PC-9 (cell line): ENCODE data around the gene RNF126. TPM values are rescaled to one million over a fixed set of nuclear protein-coding genes. Genes with fewer than 3 reads are reported as not detected.

ENCODE experiments used
- BruUV-seq: library from RNA; stranded (reverse); fragments of 400-500 nt; replicated peaks from 2 replicates; lab custom pipeline; 2021; lab: Mats Ljungman, UMichigan
- CTCF ChIA-PET: fragments of 300-600 bp; sonication (Branson Sonifier 250); formaldehyde crosslinking; loops from one replicate; lab custom pipeline; 2022; ENCODE audit warnings: antibody characterized with exemption; lab: Charles Lee
- POLR2A ChIA-PET: fragments of 300-600 bp; sonication (Branson Sonifier 250); formaldehyde crosslinking; loops from one replicate; lab custom pipeline; 2022; ENCODE audit warnings: antibody characterized with exemption; ENCODE audit not compliant: unreplicated experiment; lab: Charles Lee
- DNase-seq, 2 experiments: peaks; one replicate each; pipeline versions ENCODE4 v3.0.0 to v3.0.0-alpha.2; 2015 to 2022; ENCODE audit warnings: mixed read lengths in 1 of 2
- H2AFZ ChIP-seq: fragments of 200-600 bp; sonication (generic); 2 replicates; pipeline ENCODE4 v1.8.1; 2017; ENCODE audit warnings: antibody characterized with exemption
- H3F3A ChIP-seq: fragments of 200-600 bp; sonication (generic); 2 replicates; pipeline ENCODE4 v1.8.1; 2017; ENCODE audit warnings: antibody characterized with exemption, mild to moderate bottlenecking, low read depth; ENCODE audit not compliant: insufficient read depth
- H3K27ac ChIP-seq: fragments of 200-600 bp; sonication (generic); 2 replicates; pipeline ENCODE4 v1.6.1; 2016; ENCODE audit warnings: mixed run types
- H3K27me3 ChIP-seq: fragments of 200-600 bp; sonication (generic); 2 replicates; pipeline ENCODE4 v1.6.1; 2016; ENCODE audit warnings: low read depth, mixed run types; ENCODE audit not compliant: insufficient read depth
- H3K36me3 ChIP-seq: fragments of 200-600 bp; sonication (generic); 2 replicates; pipeline ENCODE4 v1.6.1; 2016; ENCODE audit warnings: low read depth, mixed run types
- H3K4me1 ChIP-seq: fragments of 200-600 bp; sonication (generic); replicated peaks from 2 replicates; pipeline ENCODE4 v1.6.1; 2016; ENCODE audit warnings: mixed run types; ENCODE audit not compliant: insufficient read depth
- H3K4me2 ChIP-seq: fragments of 200-600 bp; sonication (generic); 2 replicates; pipeline ENCODE4 v1.6.1; 2017; ENCODE audit warnings: mixed run types
- H3K4me3 ChIP-seq: fragments of 200-600 bp; sonication (generic); 2 replicates; pipeline ENCODE4 v1.6.1; 2016; ENCODE audit warnings: mixed run types
- H3K79me2 ChIP-seq: fragments of 200-600 bp; sonication (generic); 2 replicates; pipeline ENCODE4 v1.6.1; 2017; ENCODE audit warnings: low read depth, mixed run types
- H3K9me2 ChIP-seq: fragments of 200-600 bp; sonication (generic); 2 replicates; pipeline ENCODE4 v1.8.1; 2017; ENCODE audit warnings: mild to moderate bottlenecking; ENCODE audit not compliant: insufficient read depth
- H3K9me3 ChIP-seq: fragments of 200-600 bp; sonication (generic); 2 replicates; pipeline ENCODE4 v1.8.1; 2016; ENCODE audit warnings: low read depth; ENCODE audit not compliant: insufficient read depth
- H4K20me1 ChIP-seq: fragments of 200-600 bp; sonication (generic); 2 replicates; pipeline ENCODE4 v1.8.1; 2017; ENCODE audit not compliant: insufficient read depth
- CTCF ChIP-seq: fragments of 200-600 bp; sonication (generic); conservative IDR thresholded peaks from 2 replicates; pipeline ENCODE4 v1.6.1; 2017; ENCODE audit warnings: mixed run types, antibody characterized with exemption, mild to moderate bottlenecking, moderate library complexity
- EZH2 ChIP-seq: fragments of 200-600 bp; sonication (generic); IDR thresholded peaks from 2 replicates; pipeline ENCODE4 v1.8.0; 2017; ENCODE audit warnings: antibody characterized with exemption, low read depth
- intact Hi-C: fragments of 100-400 bp; cut with micrococcal nuclease; formaldehyde crosslinking; loops from one replicate; pipeline ENCODE4 v1.10.0; 2022; ENCODE audit not compliant: unreplicated experiment
- total RNA-seq: library from RNA; stranded (reverse); gene quantifications from 2 replicates; pipeline ENCODE4 v1.2.3, GENCODE V29; 2021

Gene RNF126
- total RNA-seq, 1 experiment from 2014 or later: 54.4 TPM

- H3K27ac ChIP-seq: no peak overlapping the region
- no peak for DNase-seq
- H3F3A ChIP-seq: peaks cover 6% of the 10 kb centered on the region; the same call in 1 of the 2 replicates
- no peaks in the 10 kb centered on the region for H3K36me3 ChIP-seq
- H3K79me2 ChIP-seq: no peaks in the 10 kb centered on the region
- TF ChIP-seq EZH2 (no peak), CTCF (no peak)
- no peaks in the 10 kb centered on the region for H3K9me2 ChIP-seq
- H4K20me1 ChIP-seq: 0 out of 2 replicates have a peak, but pooled peaks cover 4% of the 10 kb centered on the region
- no TSS peak for BruUV-seq
- H3K4me3 ChIP-seq: no peak overlapping the region
- H3K4me2 ChIP-seq: no peak overlapping the region
- POLR2A ChIA-PET: no interaction called here
- H2AFZ ChIP-seq: no peak overlapping the region
- CTCF ChIA-PET: no interaction called here
- intact Hi-C loops: no loop called here
- no peaks in the 10 kb centered on the region for H3K27me3 ChIP-seq
- no peaks in the 10 kb centered on the region for H3K4me1 ChIP-seq
- no peaks in the 10 kb centered on the region for H3K9me3 ChIP-seq
Measured at GRCh38 chr19:644789-645188, 18.2 kb downstream of the RNF126 start.

GRCh38 chr19:644363-644762 lies 18.7 kb downstream of the RNF126 start:
- Histone ChIP-seq H4K20me1 (0 out of 2 replicates have a peak, but pooled peaks cover 2% of the 10 kb centered on the region), H3F3A (peaks cover 6% of the 10 kb centered on the region; the same call in 1 of the 2 replicates), H3K79me2 (no peaks in the 10 kb centered on the region), H3K4me1 (peaks cover under 1% of the 10 kb centered on the region), H3K4me2 (no peak overlapping the region), H2AFZ (no peak overlapping the region), H3K27ac (no peak overlapping the region), H3K9me2 (no peaks in the 10 kb centered on the region), H3K9me3 (no peaks in the 10 kb centered on the region), H3K4me3 (no peak overlapping the region), H3K27me3 (no peaks in the 10 kb centered on the region), H3K36me3 (no peaks in the 10 kb centered on the region)
- ChIA-PET CTCF (no interaction called here), POLR2A (no interaction called here)
- intact Hi-C loops: no loop called here
- no peak for DNase-seq
- BruUV-seq: no TSS peak
- TF ChIP-seq CTCF (no peak), EZH2 (no peak)

GRCh38 chr19:643736-644135 lies 19.3 kb downstream of the RNF126 start:
- DNase-seq: no peak
- Histone ChIP-seq H3K9me2 (no peaks in the 10 kb centered on the region), H3K27ac (no peak overlapping the region), H3K9me3 (no peaks in the 10 kb centered on the region), H4K20me1 (no peaks in the 10 kb centered on the region), H3K4me2 (no peak overlapping the region), H3K27me3 (no peaks in the 10 kb centered on the region), H2AFZ (no peak overlapping the region), H3K4me3 (no peak overlapping the region), H3K79me2 (no peaks in the 10 kb centered on the region), H3F3A (peaks cover 6% of the 10 kb centered on the region; the same call in 1 of the 2 replicates), H3K4me1 (peaks cover 7% of the 10 kb centered on the region), H3K36me3 (no peaks in the 10 kb centered on the region)
- intact Hi-C loops: no loop called here
- POLR2A ChIA-PET: no interaction called here
- CTCF ChIA-PET: no interaction called here
- TF ChIP-seq CTCF: no peak
- no TSS peak for BruUV-seq
